WERI-Rb-1 (cell line): ENCODE results near the gene MTMR12.

Experiments
- DNase-seq: peaks from one replicate; pipeline ENCODE4 v3.0.0-alpha.2; 2020
- H3K27ac ChIP-seq: fragments of 250-450 bp; sonication (Bioruptor Pico); 2 replicates; pipeline ENCODE4 v1.5.1; 2020; ENCODE audit warnings: mild to moderate bottlenecking, moderate library complexity
- H3K27me3 ChIP-seq: fragments of 250-450 bp; sonication (Bioruptor Pico); 2 replicates; pipeline ENCODE4 v1.5.1; 2021; ENCODE audit warnings: mild to moderate bottlenecking, low read depth, moderate library complexity; ENCODE audit not compliant: insufficient read depth, severe bottlenecking
- H3K36me3 ChIP-seq: fragments of 250-450 bp; sonication (Bioruptor Pico); 2 replicates; pipeline ENCODE4 v1.5.1; 2020; ENCODE audit warnings: mild to moderate bottlenecking, moderate library complexity
- H3K4me3 ChIP-seq: 2 replicates; pipeline ENCODE4 v1.5.1; 2011; ENCODE audit warnings: low read depth, mild to moderate bottlenecking, control low read depth, low read length
- H3K9me3 ChIP-seq: fragments of 250-450 bp; sonication (Bioruptor Pico); 2 replicates; pipeline ENCODE4 v1.5.1; 2021; ENCODE audit warnings: mild to moderate bottlenecking, moderate library complexity; ENCODE audit not compliant: severe bottlenecking
- CTCF ChIP-seq: IDR thresholded peaks from 2 replicates; pipeline ENCODE4 v1.5.1; 2011; ENCODE audit warnings: low read depth, mild to moderate bottlenecking, control low read depth, inconsistent platforms, low read length

The MTMR12 gene

DNA sequence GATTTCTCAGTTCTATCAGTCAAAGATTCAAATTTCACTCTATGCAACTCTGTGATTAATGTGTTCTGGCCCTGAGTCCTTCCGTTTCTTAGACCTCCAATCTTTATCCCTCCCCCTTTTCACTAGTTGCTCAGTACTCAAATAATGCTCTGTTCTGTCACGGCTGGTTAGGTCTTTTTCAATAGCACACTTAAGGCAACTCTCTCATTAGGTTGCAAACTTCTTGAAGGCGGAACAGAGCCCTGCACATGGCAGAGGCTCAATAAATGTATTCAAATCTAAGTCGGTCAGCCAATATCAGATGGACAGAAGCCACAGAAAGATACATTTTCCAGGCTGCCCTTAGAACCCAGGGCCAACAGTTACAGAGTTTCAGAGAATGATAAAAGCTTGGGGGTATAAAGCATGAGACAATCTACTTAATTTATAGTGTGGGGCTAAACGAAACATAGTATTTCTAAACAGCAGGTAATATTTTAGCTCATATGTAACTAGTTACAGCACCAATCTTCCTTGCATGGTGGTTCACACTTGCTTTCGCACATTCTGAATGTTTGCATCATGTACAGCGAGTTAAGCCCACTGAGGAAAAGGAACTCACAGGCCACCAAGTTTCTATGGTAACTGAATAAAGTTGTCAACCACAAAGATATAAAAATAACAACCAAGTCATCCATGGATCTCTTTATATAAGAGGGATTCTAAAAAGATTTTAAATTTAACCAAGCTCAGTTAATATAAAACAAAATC is 71.5 kb downstream of the MTMR12 start:
- Histone ChIP-seq H3K9me3 (no peaks in the 10 kb centered on the region), H3K36me3 (peaks cover 42% of the 10 kb centered on the region), H3K4me3 (no peak overlapping the region), H3K27me3 (no peaks in the 10 kb centered on the region), H3K27ac (no peak overlapping the region)
- no peak for TF ChIP-seq CTCF
- DNase-seq, result no peak

DNA sequence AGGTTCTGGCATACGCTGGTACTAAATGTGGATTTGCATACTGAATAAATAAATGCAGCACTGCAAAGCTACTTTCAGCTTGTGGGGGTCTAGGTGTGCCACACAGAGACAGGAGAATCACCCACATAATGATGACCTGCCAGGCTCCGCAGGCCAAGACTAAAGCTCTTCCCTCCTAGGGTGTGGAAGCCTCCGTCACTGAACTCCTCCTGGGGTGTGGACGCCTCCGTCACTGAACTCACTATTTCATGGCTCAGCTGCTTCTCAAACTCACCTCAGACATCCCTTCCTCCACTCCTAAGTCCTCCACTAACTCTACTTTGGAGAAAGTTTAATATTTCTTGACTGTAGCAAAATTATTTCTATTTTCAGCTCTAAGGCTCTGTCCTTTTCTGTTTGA is 73.4 kb downstream of the MTMR12 start:
- Histone ChIP-seq H3K9me3 (no peaks in the 10 kb centered on the region), H3K27ac (no peak overlapping the region), H3K27me3 (no peaks in the 10 kb centered on the region), H3K4me3 (no peak overlapping the region), H3K36me3 (peaks cover 41% of the 10 kb centered on the region)
- DNase-seq, result no peak
- TF ChIP-seq CTCF, result no peak

DNA sequence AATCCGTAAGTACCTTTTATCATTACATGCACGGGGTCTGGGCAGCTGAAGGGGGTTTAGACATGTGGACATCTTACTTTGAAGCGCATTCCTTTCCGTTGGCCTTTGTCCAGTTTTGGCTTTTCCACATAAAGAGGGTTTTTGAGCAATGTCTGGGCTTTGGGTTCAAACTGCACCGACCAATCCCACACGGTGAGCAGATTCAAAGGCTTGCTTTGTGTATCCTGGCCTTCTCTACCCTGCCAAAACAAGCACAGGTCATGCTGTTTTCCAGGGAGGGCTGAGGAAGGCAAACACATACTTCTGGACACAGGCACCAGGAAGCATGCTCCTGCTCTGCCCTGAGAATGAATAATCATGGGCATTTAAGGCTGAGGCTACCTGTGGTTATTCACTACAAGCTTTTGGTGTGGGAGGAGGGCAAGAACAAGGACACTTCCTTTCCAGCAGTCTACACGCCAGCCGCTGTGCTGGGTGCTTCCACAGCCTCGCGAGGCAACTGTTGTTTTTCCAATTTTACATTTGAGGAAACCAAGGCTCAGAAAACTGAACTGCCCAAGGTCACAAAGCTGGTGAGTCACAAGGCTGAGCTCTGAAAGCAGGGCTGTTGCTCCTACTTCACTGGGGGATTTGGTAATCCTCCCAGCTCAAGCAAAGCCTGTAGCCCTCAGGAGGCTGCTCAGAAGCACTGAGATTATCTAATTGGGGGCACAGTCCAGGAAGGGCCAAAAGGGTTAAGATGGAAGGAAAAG is 78.9 kb downstream of the MTMR12 start:
- peak; percentile 82 for DNase-seq
- H3K36me3 ChIP-seq, result peaks cover 33% of the 10 kb centered on the region
- no peak overlapping the region for H3K4me3 ChIP-seq
- no peak for TF ChIP-seq CTCF
- no peaks in the 10 kb centered on the region for H3K27me3 ChIP-seq
- H3K27ac ChIP-seq, result peak overlapping the region; percentile 71
- no peaks in the 10 kb centered on the region for H3K9me3 ChIP-seq

DNA sequence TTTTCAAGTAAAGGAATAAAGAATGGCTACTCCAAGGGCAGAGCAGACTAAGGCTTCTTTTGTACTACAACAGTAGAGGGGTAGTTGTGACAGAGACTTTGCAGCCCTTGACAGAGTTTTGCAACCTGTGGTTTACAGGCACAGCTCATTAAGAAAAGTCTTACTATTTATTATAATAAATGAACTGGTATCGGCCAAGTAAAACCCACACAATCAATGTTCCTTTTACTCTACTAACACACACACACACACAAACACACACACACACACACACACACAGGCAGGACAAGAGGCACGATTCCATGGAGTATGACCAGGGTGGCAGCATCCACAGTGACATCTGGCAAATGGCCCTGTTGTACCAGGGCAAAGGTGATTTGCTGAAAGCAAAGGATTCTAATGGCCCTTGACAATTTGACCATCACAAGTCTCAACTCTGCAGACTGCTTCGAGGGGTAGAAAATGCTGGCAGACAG is 79.5 kb downstream of the MTMR12 start:
- H3K4me3 ChIP-seq, result no peak overlapping the region
- TF ChIP-seq CTCF, result no peak
- H3K27me3 ChIP-seq, result no peaks in the 10 kb centered on the region
- peak overlapping the region; percentile 71 for H3K27ac ChIP-seq
- peaks cover 34% of the 10 kb centered on the region for H3K36me3 ChIP-seq
- no peaks in the 10 kb centered on the region for H3K9me3 ChIP-seq
- DNase-seq, result no peak

GRCh38 chr5:32232441-32233219 is 80.1 kb downstream of the MTMR12 start:
- Histone ChIP-seq H3K4me3 (no peak overlapping the region), H3K9me3 (no peaks in the 10 kb centered on the region), H3K36me3 (peaks cover 31% of the 10 kb centered on the region), H3K27me3 (no peaks in the 10 kb centered on the region), H3K27ac (peak overlapping the region; percentile 38)
- peak; percentile 83 for DNase-seq
- peak; percentile 85 for TF ChIP-seq CTCF
